HepG2 (cell line): ENCODE data around the gene DNASE2. TPM values are rescaled to one million over a fixed set of nuclear protein-coding genes. Genes with fewer than 3 reads are reported as not detected.

Experiments used
- AFF4 ChIP-seq: sonication (generic); formaldehyde crosslinking; IDR thresholded peaks from 2 replicates; pipeline ENCODE4 v1.4.0; 2020; ENCODE audit warnings: missing genetic modification reagents
- ARID5B ChIP-seq: IDR thresholded peaks from 2 replicates; pipeline ENCODE4 v1.4.0; 2020; ENCODE audit warnings: mild to moderate bottlenecking, missing genetic modification reagents
- HNRNPLL ChIP-seq: fragments of 200-400 bp; formaldehyde crosslinking; IDR thresholded peaks from 2 replicates; pipeline ENCODE4 v1.6.1; 2017; ENCODE audit warnings: mild to moderate bottlenecking, low read depth, low read length; ENCODE audit not compliant: poor library complexity, severe bottlenecking
- KDM2A ChIP-seq: sonication (generic); formaldehyde crosslinking; IDR thresholded peaks from 2 replicates; pipeline ENCODE4 v1.4.0; 2020; ENCODE audit warnings: low read depth, missing genetic modification reagents, borderline replicate concordance
- PHF20 ChIP-seq: sonication (generic); formaldehyde crosslinking; IDR thresholded peaks from 2 replicates; pipeline ENCODE4 v1.5.0; 2020; ENCODE audit warnings: mild to moderate bottlenecking, missing genetic modification reagents
- POLR2A ChIP-seq, 2 experiments: IDR thresholded peaks; 2 replicates each; pipeline ENCODE4 v1.6.1; 2011; ENCODE audit warnings: low read depth in 2 of 2, low read length in 2 of 2, mild to moderate bottlenecking in 1 of 2, moderate library complexity in 1 of 2; ENCODE audit not compliant: insufficient read depth in 1 of 2
- SOX13 ChIP-seq, 3 experiments: fragments of 450-650 bp in 1 of 3; sonication (generic) in 1 of 3; formaldehyde crosslinking in 1 of 3; IDR thresholded peaks in 2 of 3; conservative IDR thresholded peaks in 1 of 3; 2 replicates each; pipeline versions ENCODE4 v1.5.0 to v1.6.1; 2016 to 2020; ENCODE audit warnings: antibody characterized with exemption in 1 of 3, mild to moderate bottlenecking in 1 of 3, missing compliant biosample characterization in 1 of 3, missing genetic modification reagents in 1 of 3, moderate library complexity in 1 of 3
- ZBTB38 ChIP-seq: sonication (generic); formaldehyde crosslinking; IDR thresholded peaks from 2 replicates; pipeline ENCODE4 v1.5.1; 2020; ENCODE audit warnings: mild to moderate bottlenecking, missing genetic modification reagents
- ZNF337 ChIP-seq: sonication (generic); formaldehyde crosslinking; IDR thresholded peaks from 2 replicates; pipeline ENCODE4 v1.5.1; 2020; ENCODE audit warnings: missing genetic modification reagents, low read depth, mild to moderate bottlenecking, borderline replicate concordance
- polyA plus RNA-seq, 8 experiments: library from polyadenylated mRNA; depleted of rRNA in 3 of 8; stranded (reverse) in 7 of 8; unstranded in 1 of 8; fragments of >200 nt; fragmentation: Illumina TruSeq in 4 of 8; extraction: Trizol in 4 of 8; gene quantifications; 2 replicates each; pipeline versions ENCODE4 v1.2.1 to v1.2.3, GENCODE V29; 2011 to 2016; ENCODE audit warnings: low read depth in 4 of 8, missing spikeins in 1 of 8, mixed read lengths in 1 of 8; ENCODE audit not compliant: insufficient read depth in 1 of 8
- total RNA-seq, 5 experiments: library from RNA; depleted of rRNA; stranded (reverse); fragments of >200 nt; fragmentation: Illumina TruSeq; extraction: Trizol; gene quantifications; 2 replicates each; pipeline ENCODE4 v1.2.3, GENCODE V29; 2016; ENCODE audit warnings: low read depth in 1 of 5
- TF ChIP-seq, protein P1 (sequence below): sonication (generic); formaldehyde crosslinking; conservative IDR thresholded peaks from 2 replicates; pipeline ENCODE4 v1.4.0; 2020; ENCODE audit warnings: missing genetic modification reagents
- TF ChIP-seq, protein P2 (sequence below): sonication (generic); formaldehyde crosslinking; IDR thresholded peaks from 2 replicates; pipeline ENCODE4 v1.5.0; 2020; ENCODE audit warnings: mild to moderate bottlenecking, missing genetic modification reagents, borderline replicate concordance

DNASE2 gene
- total and polyA plus RNA-seq, 2 of the 13 experiments (the other 11 are each of a cell fraction or from before 2014, with no cell fraction given): 7.5 to 16.2 TPM

- TF ChIP-seq, protein P1, sequence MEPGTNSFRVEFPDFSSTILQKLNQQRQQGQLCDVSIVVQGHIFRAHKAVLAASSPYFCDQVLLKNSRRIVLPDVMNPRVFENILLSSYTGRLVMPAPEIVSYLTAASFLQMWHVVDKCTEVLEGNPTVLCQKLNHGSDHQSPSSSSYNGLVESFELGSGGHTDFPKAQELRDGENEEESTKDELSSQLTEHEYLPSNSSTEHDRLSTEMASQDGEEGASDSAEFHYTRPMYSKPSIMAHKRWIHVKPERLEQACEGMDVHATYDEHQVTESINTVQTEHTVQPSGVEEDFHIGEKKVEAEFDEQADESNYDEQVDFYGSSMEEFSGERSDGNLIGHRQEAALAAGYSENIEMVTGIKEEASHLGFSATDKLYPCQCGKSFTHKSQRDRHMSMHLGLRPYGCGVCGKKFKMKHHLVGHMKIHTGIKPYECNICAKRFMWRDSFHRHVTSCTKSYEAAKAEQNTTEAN: no peak
- TF ChIP-seq ZNF337 (CRISPR knock-in tag) (0 out of 2 replicates have a peak, but pooled peaks have one; percentile 24), AFF4 (no peak), ARID5B (CRISPR knock-in tag) (peak; percentile 16; the same call in 1 of the 2 replicates), ZBTB38 (peak; percentile 4; the same call in 1 of the 2 replicates), SOX13 (IDR thresholded peaks at IDR 0.05) (no peak), SOX13 (CRISPR knock-in tag; conservative IDR thresholded peaks at IDR 0.05 in 1 of 2, IDR thresholded peaks at IDR 0.05 in 1 of 2) (0 out of 4 replicates have a peak, but pooled peaks of 1 of the 2 experiments have one; percentile 4), PHF20 (CRISPR knock-in tag) (0 out of 2 replicates have a peak, but pooled peaks have one; percentile 19), HNRNPLL (peak; percentile 50), POLR2A (IDR thresholded peaks at IDR 0.05; ENCODE audit: insufficient read depth in 1 of 2, low read depth in 2 of 2, low read length in 2 of 2) (0 out of 4 replicates have a peak, but pooled peaks of 1 of the 2 experiments have one; percentile 30), KDM2A (CRISPR knock-in tag) (peak; percentile 50)
- TF ChIP-seq, protein P2, sequence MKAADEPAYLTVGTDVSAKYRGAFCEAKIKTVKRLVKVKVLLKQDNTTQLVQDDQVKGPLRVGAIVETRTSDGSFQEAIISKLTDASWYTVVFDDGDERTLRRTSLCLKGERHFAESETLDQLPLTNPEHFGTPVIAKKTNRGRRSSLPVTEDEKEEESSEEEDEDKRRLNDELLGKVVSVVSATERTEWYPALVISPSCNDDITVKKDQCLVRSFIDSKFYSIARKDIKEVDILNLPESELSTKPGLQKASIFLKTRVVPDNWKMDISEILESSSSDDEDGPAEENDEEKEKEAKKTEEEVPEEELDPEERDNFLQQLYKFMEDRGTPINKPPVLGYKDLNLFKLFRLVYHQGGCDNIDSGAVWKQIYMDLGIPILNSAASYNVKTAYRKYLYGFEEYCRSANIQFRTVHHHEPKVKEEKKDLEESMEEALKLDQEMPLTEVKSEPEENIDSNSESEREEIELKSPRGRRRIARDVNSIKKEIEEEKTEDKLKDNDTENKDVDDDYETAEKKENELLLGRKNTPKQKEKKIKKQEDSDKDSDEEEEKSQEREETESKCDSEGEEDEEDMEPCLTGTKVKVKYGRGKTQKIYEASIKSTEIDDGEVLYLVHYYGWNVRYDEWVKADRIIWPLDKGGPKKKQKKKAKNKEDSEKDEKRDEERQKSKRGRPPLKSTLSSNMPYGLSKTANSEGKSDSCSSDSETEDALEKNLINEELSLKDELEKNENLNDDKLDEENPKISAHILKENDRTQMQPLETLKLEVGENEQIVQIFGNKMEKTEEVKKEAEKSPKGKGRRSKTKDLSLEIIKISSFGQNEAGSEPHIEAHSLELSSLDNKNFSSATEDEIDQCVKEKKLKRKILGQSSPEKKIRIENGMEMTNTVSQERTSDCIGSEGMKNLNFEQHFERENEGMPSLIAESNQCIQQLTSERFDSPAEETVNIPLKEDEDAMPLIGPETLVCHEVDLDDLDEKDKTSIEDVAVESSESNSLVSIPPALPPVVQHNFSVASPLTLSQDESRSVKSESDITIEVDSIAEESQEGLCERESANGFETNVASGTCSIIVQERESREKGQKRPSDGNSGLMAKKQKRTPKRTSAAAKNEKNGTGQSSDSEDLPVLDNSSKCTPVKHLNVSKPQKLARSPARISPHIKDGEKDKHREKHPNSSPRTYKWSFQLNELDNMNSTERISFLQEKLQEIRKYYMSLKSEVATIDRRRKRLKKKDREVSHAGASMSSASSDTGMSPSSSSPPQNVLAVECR (CRISPR knock-in tag): peak; percentile 69; the same call in 1 of the 2 replicates
Observed at GRCh38 chr19:12884926-12885748, 3.9 kb upstream of the DNASE2 start (continued).
